G401.6 (cell line): Measurements from ENCODE around the gene PGGHG.

Experiments used
- FAIRE-seq: peaks from 2 replicates; lab custom pipeline; 2012; peaks lifted over from hg19 to GRCh38; lab: Jason Lieb, UNC

PGGHG gene

GRCh38 chr11:269146-269890, 19.6 kb upstream of the PGGHG start:
- FAIRE-seq = no peak

DNA sequence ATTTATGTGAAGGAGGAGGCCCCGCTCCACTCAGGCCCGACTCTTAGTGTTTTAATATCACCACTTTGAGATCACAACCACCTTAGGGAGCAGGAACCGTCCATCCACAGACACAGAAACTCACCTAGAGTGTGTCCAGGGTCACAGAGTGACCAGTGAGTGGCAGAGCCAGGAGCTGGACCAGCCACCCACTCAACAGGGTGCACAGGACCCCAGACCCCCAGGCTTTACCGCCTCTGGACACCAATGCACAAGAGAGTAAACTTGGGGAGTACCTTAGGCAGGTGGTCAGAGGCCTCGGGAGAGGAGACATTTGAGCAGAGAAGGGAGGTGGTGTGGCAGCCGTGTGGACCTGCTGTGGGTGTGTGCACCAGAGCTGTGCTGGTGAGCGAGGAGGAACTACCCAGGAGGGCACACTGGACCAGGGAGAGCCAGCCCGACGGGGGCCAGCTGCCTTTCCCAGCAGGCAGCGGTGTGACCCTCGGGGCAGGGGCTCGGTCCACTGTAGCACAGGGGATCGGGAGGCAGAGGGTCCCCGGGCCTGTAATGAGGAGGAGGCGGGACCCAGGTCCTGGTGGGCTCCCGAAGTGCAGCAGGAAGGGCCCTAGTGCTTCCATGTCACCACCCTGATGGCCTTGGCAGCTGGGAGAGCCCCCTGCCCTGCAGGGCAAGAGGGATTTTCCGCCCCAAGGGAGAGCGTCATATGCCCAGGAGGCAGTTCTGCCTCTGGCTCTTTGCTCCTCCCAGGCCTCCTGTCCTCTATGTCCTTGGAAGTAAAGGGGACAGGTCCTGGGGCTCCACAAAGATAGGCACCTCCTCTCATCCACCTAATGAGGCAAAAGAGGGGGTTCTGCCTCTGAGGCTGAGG, 18.2 kb upstream of the PGGHG start:
- FAIRE-seq = no peak

GRCh38 chr11:271319-271715, 17.6 kb upstream of the PGGHG start:
- FAIRE-seq = no peak

DNA sequence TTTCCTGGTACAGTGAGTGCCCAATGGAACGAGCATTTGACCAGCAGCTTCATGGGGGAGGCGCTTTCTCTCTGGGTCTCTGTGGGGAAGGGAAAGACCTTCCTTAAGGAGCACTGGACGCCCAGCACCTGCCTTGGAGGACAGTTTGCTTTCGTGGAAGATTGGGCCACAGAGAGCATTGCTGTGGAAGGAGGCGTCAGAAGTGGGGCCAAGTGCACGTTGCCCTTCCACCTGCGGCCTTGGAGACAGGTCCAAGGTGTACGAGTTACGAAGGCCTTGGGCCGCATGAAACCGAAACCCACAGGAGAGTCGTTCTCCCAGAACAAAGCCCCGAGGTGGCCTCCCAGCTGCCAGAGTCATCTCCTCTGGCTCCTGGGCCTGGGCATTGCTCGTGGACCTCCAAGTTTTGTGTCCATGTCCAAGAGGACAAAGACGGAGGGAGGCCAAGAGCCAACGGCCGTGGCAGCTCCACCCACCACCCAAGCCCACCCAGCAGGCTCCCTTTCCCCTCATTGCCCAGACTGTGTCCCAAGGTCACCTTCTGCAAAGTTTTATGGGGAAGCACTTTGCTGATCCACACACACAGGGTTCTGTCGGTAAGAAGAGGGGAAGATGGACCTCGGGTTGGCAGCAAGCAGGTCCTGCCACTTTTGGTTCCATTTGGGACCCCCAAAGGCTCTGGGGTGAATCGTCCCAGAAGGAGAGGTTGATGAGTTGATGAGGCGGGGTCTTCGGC, 16.6 kb upstream of the PGGHG start:
- no peak for FAIRE-seq

DNA sequence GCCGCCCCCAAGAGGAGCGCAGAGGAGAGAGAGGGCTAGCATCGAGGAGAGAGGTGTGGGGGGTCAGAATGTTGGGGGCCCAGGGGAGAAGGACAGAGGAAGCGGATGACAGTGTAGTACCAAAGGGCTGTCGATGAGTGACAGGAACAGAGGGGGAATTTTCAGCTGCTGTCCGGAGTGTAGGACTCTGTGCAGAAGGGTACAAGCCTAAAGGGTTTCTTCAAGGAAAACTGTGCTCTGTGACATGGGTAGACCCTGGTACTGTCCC, 16.1 kb upstream of the PGGHG start:
- FAIRE-seq = no peak

DNA sequence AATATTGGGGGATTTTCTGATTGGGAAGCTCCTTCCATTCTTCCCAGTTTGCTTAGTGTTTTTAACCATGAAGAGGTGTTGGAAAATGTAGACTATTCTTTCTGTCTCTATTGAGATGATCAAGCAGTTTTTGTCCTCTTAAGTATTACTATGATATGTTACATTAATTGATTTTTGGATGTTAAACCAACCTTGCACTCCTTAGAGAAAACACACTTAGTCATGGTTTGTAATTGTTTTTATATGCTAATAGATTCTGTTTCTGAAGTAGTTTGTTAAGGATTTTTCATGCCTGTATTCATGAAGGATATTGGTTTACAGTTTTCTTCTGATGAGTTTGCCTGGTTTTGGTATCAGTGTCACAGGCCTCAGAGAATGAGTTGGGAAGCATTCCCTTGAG, 12.7 kb upstream of the PGGHG start:
- FAIRE-seq = no peak

DNA sequence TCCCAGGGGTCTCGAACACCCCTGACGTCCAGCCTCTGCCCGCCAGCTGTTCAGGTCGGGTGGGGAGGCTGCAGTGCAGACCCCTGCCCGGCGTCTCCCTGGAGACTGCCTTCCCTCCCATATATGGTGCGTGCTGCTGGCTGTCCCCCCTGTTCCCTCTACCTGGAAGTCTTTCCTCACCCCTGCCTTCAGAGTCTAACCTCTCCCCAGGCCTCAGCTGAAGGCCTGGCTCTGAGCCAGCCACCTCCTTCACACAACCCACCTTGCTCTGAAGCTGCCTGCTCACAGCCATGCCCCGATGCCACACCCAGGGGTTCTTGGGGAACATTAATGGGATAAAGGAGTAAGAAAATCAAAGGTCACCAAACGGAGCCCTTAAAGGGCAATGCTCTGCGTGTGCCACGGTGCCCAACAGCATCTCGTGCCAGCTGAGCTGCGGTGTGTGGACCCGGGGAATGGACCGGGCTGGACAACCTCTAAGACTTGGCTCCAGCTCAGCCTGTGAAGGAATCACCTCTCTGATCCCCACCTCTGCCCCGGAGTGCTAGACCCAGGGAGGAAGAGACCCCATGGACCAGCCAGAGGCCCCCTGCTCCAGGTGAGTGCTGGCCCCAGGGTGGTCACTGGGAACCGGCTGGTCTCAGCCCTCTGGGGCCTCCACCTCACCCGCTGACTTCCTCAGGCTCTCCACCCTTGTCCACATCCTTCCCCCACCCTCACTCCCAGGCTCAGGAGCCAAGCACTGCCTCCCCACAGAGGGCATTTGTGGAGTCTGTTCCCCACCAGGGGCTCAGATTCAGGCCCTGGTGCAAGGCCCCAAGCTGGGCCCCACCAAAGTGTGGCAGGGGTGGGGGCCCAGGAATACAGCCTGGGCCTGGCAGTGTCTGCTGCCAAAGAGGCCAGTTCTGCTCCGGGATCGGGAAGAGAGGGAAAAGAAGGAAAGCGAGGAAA, 10.7 kb upstream of the PGGHG start, which contains the start of gene NLRP6:
Gene NLRP6 (plus strand): TSS at position 407 of the 951 bp plus-strand sequence. CDS start 163 bp downstream, at position 570.
- FAIRE-seq = no peak

DNA sequence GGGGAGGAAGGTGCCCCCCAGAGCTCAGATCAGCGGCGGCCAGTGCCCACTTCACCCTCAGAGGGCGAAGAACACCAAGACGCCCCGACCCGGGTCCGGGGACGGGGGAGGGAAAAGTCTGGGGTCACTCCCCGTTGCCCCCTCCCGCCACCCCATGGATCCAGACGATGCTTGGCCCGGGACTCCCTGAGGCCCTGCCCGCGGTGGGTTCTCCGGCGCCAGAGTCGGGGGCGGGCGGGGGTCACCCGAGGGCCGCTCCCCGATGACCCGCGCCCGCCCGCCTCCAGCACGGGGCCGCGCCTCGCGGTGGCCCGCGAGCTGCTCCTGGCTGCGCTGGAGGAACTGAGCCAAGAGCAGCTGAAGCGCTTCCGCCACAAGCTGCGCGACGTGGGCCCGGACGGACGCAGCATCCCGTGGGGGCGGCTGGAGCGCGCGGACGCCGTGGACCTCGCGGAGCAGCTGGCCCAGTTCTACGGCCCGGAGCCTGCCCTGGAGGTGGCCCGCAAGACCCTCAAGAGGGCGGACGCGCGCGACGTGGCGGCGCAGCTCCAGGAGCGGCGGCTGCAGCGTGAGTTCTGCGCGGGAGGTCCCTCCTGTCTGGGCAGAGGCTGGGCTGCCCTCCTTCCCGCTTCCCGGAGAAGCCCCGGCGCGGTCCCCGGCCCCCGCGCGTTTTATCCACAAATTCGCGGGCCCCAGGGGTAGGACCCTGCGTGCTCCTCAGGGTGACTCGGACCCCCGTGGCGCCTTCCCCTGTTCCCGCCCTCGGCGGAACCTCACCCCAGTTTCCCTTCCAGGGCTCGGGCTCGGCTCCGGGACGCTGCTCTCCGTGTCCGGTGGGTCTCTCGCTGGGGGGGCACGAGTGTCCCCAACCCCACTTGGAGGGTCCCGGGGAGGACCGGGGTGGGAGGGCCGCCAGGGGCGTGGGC, 9.6 kb upstream of the PGGHG start:
- no peak for FAIRE-seq

DNA sequence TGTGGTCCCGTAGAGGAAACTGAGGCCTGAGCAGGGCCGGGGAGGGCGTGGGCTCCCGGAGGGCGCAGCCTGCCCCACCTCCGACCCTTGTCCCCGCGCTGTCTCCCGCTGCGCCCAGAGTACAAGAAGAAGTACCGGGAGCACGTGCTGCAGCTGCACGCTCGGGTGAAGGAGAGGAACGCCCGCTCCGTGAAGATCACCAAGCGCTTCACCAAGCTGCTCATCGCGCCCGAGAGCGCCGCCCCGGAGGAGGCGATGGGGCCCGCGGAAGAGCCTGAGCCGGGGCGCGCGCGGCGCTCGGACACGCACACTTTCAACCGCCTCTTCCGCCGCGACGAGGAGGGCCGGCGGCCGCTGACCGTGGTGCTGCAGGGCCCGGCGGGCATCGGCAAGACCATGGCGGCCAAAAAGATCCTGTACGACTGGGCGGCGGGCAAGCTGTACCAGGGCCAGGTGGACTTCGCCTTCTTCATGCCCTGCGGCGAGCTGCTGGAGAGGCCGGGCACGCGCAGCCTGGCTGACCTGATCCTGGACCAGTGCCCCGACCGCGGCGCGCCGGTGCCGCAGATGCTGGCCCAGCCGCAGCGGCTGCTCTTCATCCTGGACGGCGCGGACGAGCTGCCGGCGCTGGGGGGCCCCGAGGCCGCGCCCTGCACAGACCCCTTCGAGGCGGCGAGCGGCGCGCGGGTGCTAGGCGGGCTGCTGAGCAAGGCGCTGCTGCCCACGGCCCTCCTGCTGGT, 8.8 kb upstream of the PGGHG start:
- no peak for FAIRE-seq

GRCh38 chr11:280706-281485, 8.0 kb upstream of the PGGHG start:
- no peak for FAIRE-seq

DNA sequence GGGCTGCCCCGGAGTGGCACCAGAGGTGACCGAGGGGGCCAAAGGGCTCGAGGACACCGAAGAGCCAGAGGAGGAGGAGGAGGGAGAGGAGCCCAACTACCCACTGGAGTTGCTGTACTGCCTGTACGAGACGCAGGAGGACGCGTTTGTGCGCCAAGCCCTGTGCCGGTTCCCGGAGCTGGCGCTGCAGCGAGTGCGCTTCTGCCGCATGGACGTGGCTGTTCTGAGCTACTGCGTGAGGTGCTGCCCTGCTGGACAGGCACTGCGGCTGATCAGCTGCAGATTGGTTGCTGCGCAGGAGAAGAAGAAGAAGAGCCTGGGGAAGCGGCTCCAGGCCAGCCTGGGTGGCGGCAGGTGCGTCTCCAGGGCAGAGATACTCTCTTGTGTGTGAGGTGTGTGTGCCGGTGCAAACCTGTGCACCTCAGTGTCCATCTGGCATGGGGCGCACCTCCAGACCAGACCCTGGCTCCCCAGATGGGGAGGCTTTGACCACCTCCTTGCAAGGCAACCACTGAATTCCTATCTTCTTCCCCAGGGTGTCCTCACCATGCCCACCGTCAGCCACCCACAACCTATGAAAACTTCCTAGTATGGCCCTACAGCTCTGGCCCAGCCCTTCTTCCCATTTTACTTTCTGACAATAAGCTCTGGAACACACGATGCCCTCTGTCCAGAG, 7.3 kb upstream of the PGGHG start:
- no peak for FAIRE-seq

DNA sequence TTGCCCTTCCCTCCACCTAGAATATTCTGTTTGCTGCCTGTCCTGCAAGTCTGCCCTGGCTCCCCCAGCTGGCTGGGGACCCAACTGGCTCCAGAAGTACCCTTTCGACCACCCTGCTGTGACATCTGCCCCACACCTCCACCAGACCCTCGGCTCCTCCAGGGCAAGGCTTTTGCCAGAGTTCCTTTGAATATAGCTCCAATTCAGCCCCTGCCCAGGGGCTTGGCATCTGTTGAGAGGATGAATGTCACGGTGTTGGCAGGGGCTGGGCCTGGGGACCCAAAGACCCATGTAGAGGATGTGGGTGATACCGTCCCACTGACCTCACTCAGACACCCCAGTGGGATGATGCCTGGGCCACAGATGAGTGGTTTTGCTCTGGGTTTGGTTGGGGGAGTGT, 6.8 kb upstream of the PGGHG start:
- no peak for FAIRE-seq

DNA sequence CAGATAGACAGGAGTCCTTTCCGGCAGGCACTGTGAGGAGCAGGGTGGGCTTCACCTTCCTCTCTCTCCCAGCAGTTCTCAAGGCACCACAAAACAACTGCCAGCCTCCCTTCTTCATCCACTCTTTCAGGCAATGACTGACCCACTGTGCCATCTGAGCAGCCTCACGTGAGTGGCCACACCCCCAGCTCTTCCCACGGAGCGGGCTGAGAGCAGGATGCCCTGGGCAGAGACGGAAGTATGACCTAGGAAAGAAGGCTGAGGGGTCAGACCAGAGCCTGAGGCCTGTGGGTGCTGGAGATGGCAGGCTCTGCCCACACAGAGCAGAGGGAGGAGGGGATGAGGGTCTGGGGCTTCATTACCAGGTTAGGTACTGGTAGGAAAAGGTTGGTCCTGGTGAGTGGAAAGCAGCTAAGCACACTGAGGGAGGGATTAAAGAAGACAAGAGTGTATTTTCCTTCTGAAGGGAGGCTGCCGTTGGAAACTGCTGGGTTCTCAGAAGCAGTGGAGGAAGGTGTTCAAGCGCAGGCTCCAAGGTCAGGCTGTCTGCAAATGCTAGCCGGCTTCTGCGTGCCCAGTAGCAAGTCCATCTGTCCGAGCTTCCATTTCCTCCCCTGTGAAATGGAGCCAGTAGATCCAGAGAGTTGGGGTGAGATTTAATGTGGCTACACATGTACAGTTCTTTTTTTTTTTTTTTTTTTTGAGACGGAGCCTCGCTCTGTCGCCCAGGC, 6.1 kb upstream of the PGGHG start:
- FAIRE-seq = no peak

GRCh38 chr11:283405-284104, 5.4 kb upstream of the PGGHG start:
- no peak for FAIRE-seq

DNA sequence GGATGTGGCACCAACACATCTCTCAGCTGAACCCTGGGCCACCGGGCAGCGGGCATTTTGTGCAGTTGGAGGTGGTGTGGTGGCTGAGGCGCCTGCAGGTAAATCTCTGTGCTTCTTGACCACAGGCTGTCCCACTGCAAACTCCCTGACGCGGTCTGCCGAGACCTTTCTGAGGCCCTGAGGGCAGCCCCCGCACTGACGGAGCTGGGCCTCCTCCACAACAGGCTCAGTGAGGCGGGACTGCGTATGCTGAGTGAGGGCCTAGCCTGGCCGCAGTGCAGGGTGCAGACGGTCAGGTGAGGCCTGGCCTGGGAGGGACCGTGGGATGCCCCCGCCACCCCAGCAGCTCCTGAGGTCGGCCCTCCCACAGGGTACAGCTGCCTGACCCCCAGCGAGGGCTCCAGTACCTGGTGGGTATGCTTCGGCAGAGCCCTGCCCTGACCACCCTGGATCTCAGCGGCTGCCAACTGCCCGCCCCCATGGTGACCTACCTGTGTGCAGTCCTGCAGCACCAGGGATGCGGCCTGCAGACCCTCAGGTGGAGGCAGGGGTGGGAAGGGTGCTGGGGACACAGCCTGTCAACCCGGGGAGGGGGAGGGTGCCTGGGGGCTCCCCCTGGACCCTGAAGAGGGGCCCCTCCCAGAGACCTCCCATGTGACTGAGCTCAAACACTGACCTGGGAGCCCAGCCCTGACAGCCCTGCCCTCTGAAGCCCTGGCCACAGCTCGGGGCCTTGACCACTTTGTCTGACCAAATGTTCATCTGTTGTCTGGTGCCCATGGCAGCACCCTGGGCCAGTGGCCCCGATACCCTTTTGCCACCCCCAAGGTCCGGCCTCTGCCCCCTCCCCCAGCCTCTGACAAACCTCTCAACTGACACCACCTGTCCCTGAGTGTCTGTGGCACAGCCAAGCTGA, 4.6 kb upstream of the PGGHG start:
- FAIRE-seq = no peak
